Body of pancreas (tissue), 4 donors: ENCODE measurements around the gene OR14A16.

Source experiments
- POLR2A ChIP-seq, 3 donors: fragments of 450-650 bp; IDR thresholded peaks; one replicate each; pipeline ENCODE4 v1.6.1; 2016; ENCODE audit warnings: antibody characterized with exemption in 3 of 3, mild to moderate bottlenecking in 2 of 3
- TF ChIP-seq, protein P1 (sequence below), 7 experiments: fragments of 450-650 bp in 4 of 7; fragments of 200-600 bp in 3 of 7; sonication (generic) in 3 of 7; IDR thresholded peaks; one replicate each; pipeline ENCODE4 v1.5.1; 2016 to 2019; ENCODE audit warnings: antibody characterized with exemption in 7 of 7

GRCh38 chr1:247862756-247863155 is 38.8 kb upstream of the OR14A16 start:
- TF ChIP-seq, protein P1, sequence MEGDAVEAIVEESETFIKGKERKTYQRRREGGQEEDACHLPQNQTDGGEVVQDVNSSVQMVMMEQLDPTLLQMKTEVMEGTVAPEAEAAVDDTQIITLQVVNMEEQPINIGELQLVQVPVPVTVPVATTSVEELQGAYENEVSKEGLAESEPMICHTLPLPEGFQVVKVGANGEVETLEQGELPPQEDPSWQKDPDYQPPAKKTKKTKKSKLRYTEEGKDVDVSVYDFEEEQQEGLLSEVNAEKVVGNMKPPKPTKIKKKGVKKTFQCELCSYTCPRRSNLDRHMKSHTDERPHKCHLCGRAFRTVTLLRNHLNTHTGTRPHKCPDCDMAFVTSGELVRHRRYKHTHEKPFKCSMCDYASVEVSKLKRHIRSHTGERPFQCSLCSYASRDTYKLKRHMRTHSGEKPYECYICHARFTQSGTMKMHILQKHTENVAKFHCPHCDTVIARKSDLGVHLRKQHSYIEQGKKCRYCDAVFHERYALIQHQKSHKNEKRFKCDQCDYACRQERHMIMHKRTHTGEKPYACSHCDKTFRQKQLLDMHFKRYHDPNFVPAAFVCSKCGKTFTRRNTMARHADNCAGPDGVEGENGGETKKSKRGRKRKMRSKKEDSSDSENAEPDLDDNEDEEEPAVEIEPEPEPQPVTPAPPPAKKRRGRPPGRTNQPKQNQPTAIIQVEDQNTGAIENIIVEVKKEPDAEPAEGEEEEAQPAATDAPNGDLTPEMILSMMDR (IDR thresholded peaks at IDR 0.05), result no peak
- TF ChIP-seq POLR2A (IDR thresholded peaks at IDR 0.05), result no peak
